Measurements from ENCODE around the gene C20orf141. TPM values are rescaled to one million over a fixed set of nuclear protein-coding genes. Genes with fewer than 3 reads are reported as not detected.

The C20orf141 gene
- total and polyA plus RNA-seq, 10 of the 15 experiments (the other 5 are each of a cell fraction or from before 2014, with no cell fraction given), result not detected

- TF ChIP-seq, protein P1, sequence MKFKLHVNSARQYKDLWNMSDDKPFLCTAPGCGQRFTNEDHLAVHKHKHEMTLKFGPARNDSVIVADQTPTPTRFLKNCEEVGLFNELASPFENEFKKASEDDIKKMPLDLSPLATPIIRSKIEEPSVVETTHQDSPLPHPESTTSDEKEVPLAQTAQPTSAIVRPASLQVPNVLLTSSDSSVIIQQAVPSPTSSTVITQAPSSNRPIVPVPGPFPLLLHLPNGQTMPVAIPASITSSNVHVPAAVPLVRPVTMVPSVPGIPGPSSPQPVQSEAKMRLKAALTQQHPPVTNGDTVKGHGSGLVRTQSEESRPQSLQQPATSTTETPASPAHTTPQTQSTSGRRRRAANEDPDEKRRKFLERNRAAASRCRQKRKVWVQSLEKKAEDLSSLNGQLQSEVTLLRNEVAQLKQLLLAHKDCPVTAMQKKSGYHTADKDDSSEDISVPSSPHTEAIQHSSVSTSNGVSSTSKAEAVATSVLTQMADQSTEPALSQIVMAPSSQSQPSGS (IDR thresholded peaks at IDR 0.05; ENCODE audit: low read length), result no peak
- no peak for TF ChIP-seq ZNF217 (IDR thresholded peaks at IDR 0.05)
- TF ChIP-seq CEBPB (IDR thresholded peaks at IDR 0.05; ENCODE audit: borderline replicate concordance in 1 of 2, low read depth in 2 of 2, low read length in 2 of 2), result no peak
- TF ChIP-seq MYC (IDR thresholded peaks at IDR 0.05; ENCODE audit: insufficient read depth, insufficient read length, insufficient replicate concordance, low read length, severe bottlenecking), result peak; percentile 23
- peak; percentile 74 for TF ChIP-seq DPF2 (IDR thresholded peaks at IDR 0.05)
- TF ChIP-seq IKZF1 (conservative IDR thresholded peaks at IDR 0.05), result peak; percentile 99
Measured at GRCh38 chr20:2840138-2840966, 25.6 kb downstream of the C20orf141 start, which contains the start of the genes PCED1A and VPS16 (continued).

- ChIA-PET POLR2A (interaction anchor here (0.6 to 1.3 kb wide), 4 partner anchors 30 to 189 kb away, joined by 3 to 4 read pairs (median 4); partner anchors contain the start of gene PTPRA), CTCF (interaction anchor here (0.7 kb wide), 1 partner anchor 271 kb away, joined by 3 read pairs; no protein-coding TSS in a partner anchor)
- 11% methylated on average over 32 of the region's 33 CpGs for WGBS (ENCODE audit: insufficient coverage, insufficient replicate concordance, low lambda C conversion rate, missing lambda C conversion rate)
- no peak for TF ChIP-seq NFYB (IDR thresholded peaks at IDR 0.05; ENCODE audit: insufficient read depth, low read depth, low read length)
- TF ChIP-seq, protein P2, sequence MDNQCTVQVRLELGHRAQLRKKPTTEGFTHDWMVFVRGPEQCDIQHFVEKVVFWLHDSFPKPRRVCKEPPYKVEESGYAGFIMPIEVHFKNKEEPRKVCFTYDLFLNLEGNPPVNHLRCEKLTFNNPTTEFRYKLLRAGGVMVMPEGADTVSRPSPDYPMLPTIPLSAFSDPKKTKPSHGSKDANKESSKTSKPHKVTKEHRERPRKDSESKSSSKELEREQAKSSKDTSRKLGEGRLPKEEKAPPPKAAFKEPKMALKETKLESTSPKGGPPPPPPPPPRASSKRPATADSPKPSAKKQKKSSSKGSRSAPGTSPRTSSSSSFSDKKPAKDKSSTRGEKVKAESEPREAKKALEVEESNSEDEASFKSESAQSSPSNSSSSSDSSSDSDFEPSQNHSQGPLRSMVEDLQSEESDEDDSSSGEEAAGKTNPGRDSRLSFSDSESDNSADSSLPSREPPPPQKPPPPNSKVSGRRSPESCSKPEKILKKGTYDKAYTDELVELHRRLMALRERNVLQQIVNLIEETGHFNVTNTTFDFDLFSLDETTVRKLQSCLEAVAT (IDR thresholded peaks at IDR 0.05), result peak; percentile 76; the same call in 1 of the 2 replicates
- TF ChIP-seq NR2C1 (IDR thresholded peaks at IDR 0.05), result no peak
- TF ChIP-seq LARP7 (IDR thresholded peaks at IDR 0.05), result no peak
- TF ChIP-seq PKNOX1 (IDR thresholded peaks at IDR 0.05), result no peak
- TF ChIP-seq IKZF2 (IDR thresholded peaks at IDR 0.05), result peak; percentile 23 to 37; a peak in 1 of 4 replicates
- no peak for TF ChIP-seq MYB (IDR thresholded peaks at IDR 0.05; ENCODE audit: borderline replicate concordance, low read depth, low read length)
- TF ChIP-seq SPI1 (IDR thresholded peaks at IDR 0.05; ENCODE audit: borderline replicate concordance, insufficient read depth, low read depth, low read length), result no peak
- TF ChIP-seq, protein P3, sequence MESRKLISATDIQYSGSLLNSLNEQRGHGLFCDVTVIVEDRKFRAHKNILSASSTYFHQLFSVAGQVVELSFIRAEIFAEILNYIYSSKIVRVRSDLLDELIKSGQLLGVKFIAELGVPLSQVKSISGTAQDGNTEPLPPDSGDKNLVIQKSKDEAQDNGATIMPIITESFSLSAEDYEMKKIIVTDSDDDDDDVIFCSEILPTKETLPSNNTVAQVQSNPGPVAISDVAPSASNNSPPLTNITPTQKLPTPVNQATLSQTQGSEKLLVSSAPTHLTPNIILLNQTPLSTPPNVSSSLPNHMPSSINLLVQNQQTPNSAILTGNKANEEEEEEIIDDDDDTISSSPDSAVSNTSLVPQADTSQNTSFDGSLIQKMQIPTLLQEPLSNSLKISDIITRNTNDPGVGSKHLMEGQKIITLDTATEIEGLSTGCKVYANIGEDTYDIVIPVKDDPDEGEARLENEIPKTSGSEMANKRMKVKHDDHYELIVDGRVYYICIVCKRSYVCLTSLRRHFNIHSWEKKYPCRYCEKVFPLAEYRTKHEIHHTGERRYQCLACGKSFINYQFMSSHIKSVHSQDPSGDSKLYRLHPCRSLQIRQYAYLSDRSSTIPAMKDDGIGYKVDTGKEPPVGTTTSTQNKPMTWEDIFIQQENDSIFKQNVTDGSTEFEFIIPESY (IDR thresholded peaks at IDR 0.05), result no peak
Measured at GRCh38 chr20:2840967-2841531, 26.3 kb downstream of the C20orf141 start.

More at GRCh38 chr20:2840967-2841531, 26.3 kb downstream of the C20orf141 start:
- H3K79me2 ChIP-seq (ENCODE audit: control insufficient read depth, insufficient read depth, low read length), result peaks cover 6% of the 10 kb centered on the region; the same call in 1 of the 2 replicates
- peak overlapping the region; percentile 64 for H3K27ac ChIP-seq (ENCODE audit: control insufficient read depth, insufficient read depth)
- peak overlapping the region; percentile 82 for H3K9ac ChIP-seq (ENCODE audit: control insufficient read depth, insufficient read depth, low read length)
- intact Hi-C loops (cut with micrococcal nuclease; ENCODE audit: unreplicated experiment) (loop anchor here (5.0 kb wide), 1 partner anchor 71 kb away; no protein-coding TSS in a partner anchor), in situ Hi-C loops (cut with MboI) (no loop called here)
- peaks cover 14% of the 10 kb centered on the region for H3K4me1 ChIP-seq (ENCODE audit: control insufficient read depth, insufficient read depth, low read length)
- TSS peak; percentile 81 for BruUV-seq (replicated peaks)
- no peaks in the 10 kb centered on the region for H3K9me3 ChIP-seq (replicated peaks; ENCODE audit: control insufficient read depth, insufficient read depth, low read length)
- H3K27me3 ChIP-seq (replicated peaks in 1 of 2; ENCODE audit: control insufficient read depth in 2 of 2, insufficient read depth in 2 of 2, low read length in 1 of 2), result no peaks in the 10 kb centered on the region
- H3K4me2 ChIP-seq (ENCODE audit: control insufficient read depth, insufficient read depth), result peak overlapping the region; percentile 68
- peak overlapping the region; percentile 99 for H3K4me3 ChIP-seq
- H4K20me1 ChIP-seq (ENCODE audit: control insufficient read depth, insufficient read depth), result no peaks in the 10 kb centered on the region
- RAD21 ChIA-PET (ENCODE audit: unreplicated experiment), result no interaction called here
- SMC1A ChIA-PET (ENCODE audit: uncharacterized antibody, unreplicated experiment), result no interaction called here
- H3K36me3 ChIP-seq (ENCODE audit: control insufficient read depth in 2 of 2, insufficient read depth in 2 of 2, low read length in 1 of 2), result no peaks in the 10 kb centered on the region
- no peak for FAIRE-seq
- no peak for DNase-seq (ENCODE audit: low read depth, low spot score)
- ATAC-seq, result peak; percentile 59
- peak overlapping the region; percentile 98 for H2AFZ ChIP-seq (ENCODE audit: control insufficient read depth, low read depth, low read length)
